ENCODE measurements around the gene CCDC88B. TPM values are rescaled to one million over a fixed set of nuclear protein-coding genes. Genes with fewer than 3 reads are reported as not detected.

CCDC88B gene
- total and polyA plus RNA-seq, 7 donors: 1.4 to 3.6 (median 2.6) TPM

- peaks cover 0 to 9% (median 0%) of the 10 kb centered on the region in 3 donors for H3K27me3 ChIP-seq (ENCODE audit: insufficient read depth in 3 of 3, low read length in 2 of 3)
- intact Hi-C loops (cut with DNase I): loop anchor here in 1 of 2 donors (5.0 kb wide), 1 partner anchor 36 kb away; no protein-coding TSS in a partner anchor
- peaks cover 6% of the 10 kb centered on the region for H3K4me1 ChIP-seq
- peak overlapping the region; percentile 95 for H3K4me3 ChIP-seq
- peak overlapping the region; percentile 90 for H3K27ac ChIP-seq
- ATAC-seq (peak in 1 of 4 donors; percentile 1), DNase-seq (no peak)
- peaks cover 0 to 26% of the 10 kb centered on the region in 2 donors for H3K36me3 ChIP-seq (ENCODE audit: insufficient read depth in 1 of 2, low read depth in 1 of 2)
- WGBS, 3 donors: 74 to 82% (median 79%) methylated on average over 12 to 13 of the region's 13 CpGs
- no peak for TF ChIP-seq CTCF (IDR thresholded peaks at IDR 0.05)
- no peaks in the 10 kb centered on the region for H3K9me3 ChIP-seq
Measured at GRCh38 chr11:64357904-64358535, 18.0 kb downstream of the CCDC88B start.

DNA sequence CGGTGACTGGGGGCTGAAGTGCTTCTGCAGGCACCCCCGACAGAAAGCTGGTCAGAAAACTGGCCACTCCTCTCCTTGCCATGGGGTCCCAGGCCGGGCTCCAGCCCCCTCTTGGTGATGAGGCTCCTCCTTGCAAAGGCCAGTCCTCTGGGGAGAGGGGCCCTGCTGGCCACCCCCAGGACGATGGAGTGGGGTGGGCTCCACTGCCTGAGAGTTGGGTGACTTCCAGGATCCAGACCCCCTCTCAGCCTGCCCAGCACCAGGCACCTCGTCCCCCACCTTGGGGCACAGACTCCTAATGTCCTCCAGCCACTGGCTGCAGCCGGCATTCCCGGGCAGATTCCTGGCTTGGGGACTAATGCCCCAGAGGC, 18.5 kb downstream of the CCDC88B start:
- peaks cover 0 to 31% of the 10 kb centered on the region in 2 donors for H3K36me3 ChIP-seq (ENCODE audit: insufficient read depth in 1 of 2, low read depth in 1 of 2)
- no peaks in the 10 kb centered on the region for H3K9me3 ChIP-seq
- TF ChIP-seq CTCF (IDR thresholded peaks at IDR 0.05): no peak
- DNase-seq (no peak), ATAC-seq (peak in 2 of 4 donors; percentile 7 to 12)
- peak overlapping the region; percentile 90 for H3K27ac ChIP-seq
- peaks cover 0 to 4% (median 0%) of the 10 kb centered on the region in 3 donors for H3K27me3 ChIP-seq (ENCODE audit: insufficient read depth in 3 of 3, low read length in 2 of 3)
- intact Hi-C loops (cut with DNase I): loop anchor here in 1 of 2 donors (5.0 kb wide), 1 partner anchor 36 kb away; no protein-coding TSS in a partner anchor
- WGBS, 3 donors: 23 to 28% (median 26%) methylated on average over 6 to 7 of the region's 7 CpGs
- peaks cover 6% of the 10 kb centered on the region for H3K4me1 ChIP-seq
- peak overlapping the region; percentile 95 for H3K4me3 ChIP-seq

DNA sequence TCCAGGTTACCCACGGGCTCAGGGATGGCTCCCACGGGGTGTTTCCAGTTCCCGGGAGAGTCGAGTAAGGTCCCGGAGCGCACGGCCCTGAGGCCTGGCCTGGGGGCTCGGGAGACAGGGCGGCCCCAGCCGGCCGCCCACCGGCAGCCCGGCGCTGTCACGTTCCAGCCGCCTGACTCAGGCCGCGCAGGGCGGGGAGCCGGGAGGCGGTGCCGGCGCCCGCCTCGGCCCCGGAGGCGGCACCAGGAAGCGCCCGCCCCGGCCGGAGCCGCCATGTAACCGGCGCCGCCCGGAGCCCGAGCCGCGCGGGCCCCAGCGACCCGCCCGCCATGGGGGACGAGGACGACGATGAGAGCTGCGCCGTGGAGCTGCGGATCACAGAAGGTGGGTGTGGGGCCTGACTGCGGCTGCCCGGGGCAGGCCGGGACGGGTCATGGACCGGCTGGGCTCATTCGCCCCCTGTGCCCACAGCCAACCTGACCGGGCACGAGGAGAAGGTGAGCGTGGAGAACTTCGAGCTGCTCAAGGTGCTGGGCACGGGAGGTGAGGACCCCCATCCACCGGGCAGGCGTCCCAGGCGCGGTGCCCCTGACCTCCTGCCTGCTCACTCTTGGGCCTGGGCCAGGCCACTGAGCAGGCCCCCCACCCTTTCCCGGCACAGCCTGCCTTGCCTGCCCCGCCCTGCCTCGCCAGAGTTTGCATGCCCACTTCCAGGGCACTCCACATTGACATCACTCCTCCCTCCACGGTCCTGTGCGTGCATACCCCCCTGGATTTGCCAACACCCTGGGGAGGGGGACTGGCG, 19.1 kb downstream of the CCDC88B start, which contains the start of gene RPS6KA4:
Gene RPS6KA4, plus strand, starts transcription at position 256 of the 805 bp plus-strand sequence. Its CDS starts 74 bp downstream, at position 330.
- no peak for TF ChIP-seq CTCF (IDR thresholded peaks at IDR 0.05)
- peak within 1 kb of the TSS; percentile 90 for H3K27ac ChIP-seq
- no peaks in the 10 kb centered on the region for H3K9me3 ChIP-seq
- H3K4me3 ChIP-seq: peak within 1 kb of the TSS; percentile 95
- peak; percentile 71 to 83 for DNase-seq
- H3K36me3 ChIP-seq (ENCODE audit: insufficient read depth in 1 of 2, low read depth in 1 of 2): peaks cover 0 to 37% of the 10 kb centered on the region in 2 donors
- ATAC-seq: peak; percentile 73 to 88 (median 86)
- WGBS, 3 donors: 1 to 2% (median 1%) methylated on average over 30 to 70 of the region's 70 CpGs
- H3K4me1 ChIP-seq: peaks cover 6% of the 10 kb centered on the region
- H3K27me3 ChIP-seq (ENCODE audit: insufficient read depth in 3 of 3, low read length in 2 of 3): no peaks in the 10 kb centered on the region
- intact Hi-C loops (cut with DNase I): loop anchor here in 1 of 2 donors (5.0 kb wide), 1 partner anchor 37 kb away; no protein-coding TSS in a partner anchor

- no peak for TF ChIP-seq CTCF (IDR thresholded peaks at IDR 0.05)
- Histone ChIP-seq H3K4me1 (peaks cover 6% of the 10 kb centered on the region), H3K4me3 (peak overlapping the region; percentile 95), H3K27ac (no peak overlapping the region), H3K36me3 (ENCODE audit: insufficient read depth in 1 of 2, low read depth in 1 of 2) (peaks cover 0 to 44% of the 10 kb centered on the region in 2 donors), H3K9me3 (no peaks in the 10 kb centered on the region), H3K27me3 (ENCODE audit: insufficient read depth in 3 of 3, low read length in 2 of 3) (no peaks in the 10 kb centered on the region)
- WGBS, 3 donors: 77 to 80% (median 79%) methylated on average over 37 to 38 of the region's 38 CpGs
- ATAC-seq (no peak), DNase-seq (no peak)
- intact Hi-C loops (cut with DNase I): loop anchor here in 1 of 2 donors (5.0 kb wide), 1 partner anchor 38 kb away; no protein-coding TSS in a partner anchor
Measured at GRCh38 chr11:64359712-64360445, 19.9 kb downstream of the CCDC88B start.

Data from psoas muscle (tissue), 8 donors.